Measurements from ENCODE around the gene TSPAN11.

TSPAN11 gene

DNA sequence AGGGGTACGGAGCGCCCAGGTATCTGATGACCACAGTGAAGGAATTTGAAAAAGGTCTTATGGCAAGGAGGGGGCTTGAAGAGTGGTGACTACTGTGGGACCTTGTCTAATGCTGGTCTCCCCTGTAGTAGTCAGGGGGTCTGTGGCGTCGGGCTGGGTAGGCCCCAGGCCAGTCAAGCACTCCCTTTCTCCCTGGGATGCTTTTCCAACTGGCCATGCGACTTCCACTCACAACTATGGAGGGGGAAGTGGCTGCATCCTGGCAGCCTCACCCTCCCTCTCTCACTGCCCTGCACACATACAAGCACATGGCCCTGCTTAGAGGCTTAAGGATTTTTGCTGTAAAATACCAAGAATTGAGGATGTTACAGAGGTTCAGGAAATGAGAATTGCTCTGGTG is 4.1 kb downstream of the TSPAN11 start:
- H3K9ac ChIP-seq (ENCODE audit: low read length), result no peak overlapping the region
- no peak overlapping the region for H2AFZ ChIP-seq (ENCODE audit: low read depth, low read length, severe bottlenecking)
- no peaks in the 10 kb centered on the region for H3K27me3 ChIP-seq (ENCODE audit: low read length)
- no peak for TF ChIP-seq EZH2phosphoT487 (conservative IDR thresholded peaks at IDR 0.05; ENCODE audit: low read length)
- TF ChIP-seq, protein P1, sequence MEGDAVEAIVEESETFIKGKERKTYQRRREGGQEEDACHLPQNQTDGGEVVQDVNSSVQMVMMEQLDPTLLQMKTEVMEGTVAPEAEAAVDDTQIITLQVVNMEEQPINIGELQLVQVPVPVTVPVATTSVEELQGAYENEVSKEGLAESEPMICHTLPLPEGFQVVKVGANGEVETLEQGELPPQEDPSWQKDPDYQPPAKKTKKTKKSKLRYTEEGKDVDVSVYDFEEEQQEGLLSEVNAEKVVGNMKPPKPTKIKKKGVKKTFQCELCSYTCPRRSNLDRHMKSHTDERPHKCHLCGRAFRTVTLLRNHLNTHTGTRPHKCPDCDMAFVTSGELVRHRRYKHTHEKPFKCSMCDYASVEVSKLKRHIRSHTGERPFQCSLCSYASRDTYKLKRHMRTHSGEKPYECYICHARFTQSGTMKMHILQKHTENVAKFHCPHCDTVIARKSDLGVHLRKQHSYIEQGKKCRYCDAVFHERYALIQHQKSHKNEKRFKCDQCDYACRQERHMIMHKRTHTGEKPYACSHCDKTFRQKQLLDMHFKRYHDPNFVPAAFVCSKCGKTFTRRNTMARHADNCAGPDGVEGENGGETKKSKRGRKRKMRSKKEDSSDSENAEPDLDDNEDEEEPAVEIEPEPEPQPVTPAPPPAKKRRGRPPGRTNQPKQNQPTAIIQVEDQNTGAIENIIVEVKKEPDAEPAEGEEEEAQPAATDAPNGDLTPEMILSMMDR (IDR thresholded peaks at IDR 0.05; ENCODE audit: insufficient read depth, low read length, poor library complexity, severe bottlenecking), result no peak
- H3K36me3 ChIP-seq (ENCODE audit: low read length), result no peaks in the 10 kb centered on the region
- no peaks in the 10 kb centered on the region for H3K9me3 ChIP-seq (ENCODE audit: insufficient read depth, low read length)
- no peaks in the 10 kb centered on the region for H3K9me2 ChIP-seq (replicated peaks; ENCODE audit: insufficient read depth, low read length)
- H3K79me2 ChIP-seq (ENCODE audit: insufficient read depth, low read length), result no peaks in the 10 kb centered on the region
- H3F3A ChIP-seq (ENCODE audit: insufficient read depth), result no peaks in the 10 kb centered on the region
- no peak overlapping the region for H3K4me3 ChIP-seq (ENCODE audit: insufficient read depth, low read length, poor library complexity, severe bottlenecking)
- no peak overlapping the region for H3K27ac ChIP-seq (ENCODE audit: low read depth, low read length)
- no peaks in the 10 kb centered on the region for H4K20me1 ChIP-seq (ENCODE audit: low read depth, low read length)
- H3K4me2 ChIP-seq (ENCODE audit: low read depth, low read length, poor library complexity, severe bottlenecking), result no peak overlapping the region

DNA sequence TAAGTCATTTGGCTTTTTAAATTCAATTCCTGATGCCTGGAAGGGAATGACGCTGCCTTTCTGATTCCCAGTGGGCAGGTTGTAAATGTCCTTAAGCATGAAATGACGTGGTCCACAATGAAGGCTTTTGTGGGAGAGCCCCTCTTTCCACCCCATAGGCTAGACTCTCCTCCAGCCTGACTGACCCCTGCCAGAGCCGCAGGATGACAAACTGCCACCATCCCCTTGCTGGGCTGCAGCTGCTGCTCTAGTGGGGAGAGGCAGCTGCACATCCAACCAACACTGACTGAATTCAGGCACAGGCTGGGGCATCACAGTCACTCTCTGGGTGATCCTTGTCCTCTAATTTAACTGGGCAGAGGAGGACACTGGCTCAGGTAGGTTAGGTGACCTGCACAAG is 6.3 kb downstream of the TSPAN11 start:
- Histone ChIP-seq H3K27me3 (ENCODE audit: low read length) (no peaks in the 10 kb centered on the region), H3K9me3 (ENCODE audit: insufficient read depth, low read length) (no peaks in the 10 kb centered on the region), H3K27ac (ENCODE audit: low read depth, low read length) (no peak overlapping the region), H3F3A (ENCODE audit: insufficient read depth) (no peaks in the 10 kb centered on the region), H3K79me2 (ENCODE audit: insufficient read depth, low read length) (no peaks in the 10 kb centered on the region), H3K9ac (ENCODE audit: low read length) (no peak overlapping the region), H3K36me3 (ENCODE audit: low read length) (no peaks in the 10 kb centered on the region), H3K9me2 (replicated peaks; ENCODE audit: insufficient read depth, low read length) (no peaks in the 10 kb centered on the region), H4K20me1 (ENCODE audit: low read depth, low read length) (no peaks in the 10 kb centered on the region), H2AFZ (ENCODE audit: low read depth, low read length, severe bottlenecking) (no peak overlapping the region), H3K4me2 (ENCODE audit: low read depth, low read length, poor library complexity, severe bottlenecking) (no peak overlapping the region), H3K4me3 (ENCODE audit: insufficient read depth, low read length, poor library complexity, severe bottlenecking) (no peak overlapping the region)
- TF ChIP-seq, protein P1 (IDR thresholded peaks at IDR 0.05; ENCODE audit: insufficient read depth, low read length, poor library complexity, severe bottlenecking), result no peak
- no peak for TF ChIP-seq EZH2phosphoT487 (conservative IDR thresholded peaks at IDR 0.05; ENCODE audit: low read length)

DNA sequence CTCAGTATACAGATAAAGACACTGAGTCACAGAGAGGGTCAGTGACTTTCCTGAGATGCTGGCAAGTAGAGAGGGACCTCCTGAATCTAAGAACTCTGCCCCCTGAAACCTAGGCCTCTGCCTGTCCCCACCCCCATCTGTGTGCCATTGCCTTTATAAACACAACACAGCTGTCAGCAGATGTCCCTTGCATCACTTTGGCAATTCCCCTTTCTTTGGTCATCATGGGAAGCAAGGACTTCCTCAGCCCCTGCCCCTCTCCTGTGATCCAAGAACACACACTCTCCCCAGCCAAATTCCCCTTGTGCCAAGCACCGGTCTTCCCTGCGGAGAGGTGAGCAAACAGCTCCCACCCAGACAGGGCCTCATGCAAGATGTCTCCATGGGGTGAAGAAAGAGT is 8.3 kb downstream of the TSPAN11 start:
- no peaks in the 10 kb centered on the region for H3K79me2 ChIP-seq (ENCODE audit: insufficient read depth, low read length)
- no peaks in the 10 kb centered on the region for H3K36me3 ChIP-seq (ENCODE audit: low read length)
- no peaks in the 10 kb centered on the region for H3K9me2 ChIP-seq (replicated peaks; ENCODE audit: insufficient read depth, low read length)
- H3K4me3 ChIP-seq (ENCODE audit: insufficient read depth, low read length, poor library complexity, severe bottlenecking), result no peak overlapping the region
- H3F3A ChIP-seq (ENCODE audit: insufficient read depth), result no peaks in the 10 kb centered on the region
- H4K20me1 ChIP-seq (ENCODE audit: low read depth, low read length), result no peaks in the 10 kb centered on the region
- H3K27me3 ChIP-seq (ENCODE audit: low read length), result no peaks in the 10 kb centered on the region
- no peak for TF ChIP-seq EZH2phosphoT487 (conservative IDR thresholded peaks at IDR 0.05; ENCODE audit: low read length)
- TF ChIP-seq, protein P1 (IDR thresholded peaks at IDR 0.05; ENCODE audit: insufficient read depth, low read length, poor library complexity, severe bottlenecking), result no peak
- H3K9me3 ChIP-seq (ENCODE audit: insufficient read depth, low read length), result no peaks in the 10 kb centered on the region
- H3K4me2 ChIP-seq (ENCODE audit: low read depth, low read length, poor library complexity, severe bottlenecking), result no peak overlapping the region
- no peak overlapping the region for H3K27ac ChIP-seq (ENCODE audit: low read depth, low read length)
- no peak overlapping the region for H2AFZ ChIP-seq (ENCODE audit: low read depth, low read length, severe bottlenecking)
- no peak overlapping the region for H3K9ac ChIP-seq (ENCODE audit: low read length)

All from SU-DHL-6 (cell line).